ENCODE measurements around the gene CIC.
A peak's percentile ranks its signal among the peaks of the same experiment; 100 is the strongest.
"Not testable (repeated sequence)": the region's sequence is repeated elsewhere in the genome, so short reads cannot be mapped to it uniquely, and the experiment has no call there.

The CIC gene

GRCh38 chr19:42266928-42267603 is 2.0 kb upstream of the CIC start:
- peak overlapping the region in 1 of 2 donors; percentile 72 for H3K4me3 ChIP-seq (ENCODE audit: low read depth in 1 of 2, low read length in 2 of 2)
- H3K27ac ChIP-seq (ENCODE audit: low read length); H3K9me3 ChIP-seq (ENCODE audit: control insufficient read depth in 1 of 2, low read length in 2 of 2); H3K27me3 ChIP-seq (ENCODE audit: low read depth, low read length): not testable (repeated sequence)
- peaks cover 10 to 27% of the 10 kb centered on the region in 2 donors for H3K4me1 ChIP-seq (ENCODE audit: control insufficient read depth in 1 of 2, insufficient read depth in 2 of 2, low read length in 2 of 2)
- peaks cover 0 to 20% of the 10 kb centered on the region in 2 donors for H3K36me3 ChIP-seq (ENCODE audit: control insufficient read depth in 1 of 2, insufficient read depth in 2 of 2, low read length in 2 of 2)

GRCh38 chr19:42267644-42268141 is 1.4 kb upstream of the CIC start:
- peak overlapping the region; percentile 72 to 75 for H3K4me3 ChIP-seq (ENCODE audit: low read depth in 1 of 2, low read length in 2 of 2)
- no peaks in the 10 kb centered on the region for H3K9me3 ChIP-seq (ENCODE audit: control insufficient read depth in 1 of 2, low read length in 2 of 2)
- H3K4me1 ChIP-seq (ENCODE audit: control insufficient read depth in 1 of 2, insufficient read depth in 2 of 2, low read length in 2 of 2): peaks cover 10 to 29% of the 10 kb centered on the region in 2 donors
- H3K36me3 ChIP-seq (ENCODE audit: control insufficient read depth in 1 of 2, insufficient read depth in 2 of 2, low read length in 2 of 2): peaks cover 0 to 26% of the 10 kb centered on the region in 2 donors
- no peaks in the 10 kb centered on the region for H3K27me3 ChIP-seq (ENCODE audit: low read depth, low read length)
- H3K27ac ChIP-seq (ENCODE audit: low read length): peak overlapping the region; percentile 94

- H3K9me3 ChIP-seq (ENCODE audit: control insufficient read depth in 1 of 2, low read length in 2 of 2): no peaks in the 10 kb centered on the region
- peak overlapping the region; percentile 94 for H3K27ac ChIP-seq (ENCODE audit: low read length)
- H3K36me3 ChIP-seq (ENCODE audit: control insufficient read depth in 1 of 2, insufficient read depth in 2 of 2, low read length in 2 of 2): peaks cover 0 to 31% of the 10 kb centered on the region in 2 donors
- no peaks in the 10 kb centered on the region for H3K27me3 ChIP-seq (ENCODE audit: low read depth, low read length)
- H3K4me1 ChIP-seq (ENCODE audit: control insufficient read depth in 1 of 2, insufficient read depth in 2 of 2, low read length in 2 of 2): peaks cover 10 to 29% of the 10 kb centered on the region in 2 donors
- H3K4me3 ChIP-seq (ENCODE audit: low read depth in 1 of 2, low read length in 2 of 2): peak overlapping the region; percentile 72 to 75
Measured at GRCh38 chr19:42268142-42268703, 829 bp upstream of the CIC start.

GRCh38 chr19:42269478-42270345 is 660 bp downstream of the CIC start:
- H3K9me3 ChIP-seq (ENCODE audit: control insufficient read depth in 1 of 2, low read length in 2 of 2): no peaks in the 10 kb centered on the region
- peaks cover 10 to 35% of the 10 kb centered on the region in 2 donors for H3K4me1 ChIP-seq (ENCODE audit: control insufficient read depth in 1 of 2, insufficient read depth in 2 of 2, low read length in 2 of 2)
- H3K27ac ChIP-seq (ENCODE audit: low read length): peak overlapping the region; percentile 98
- peaks cover 0 to 46% of the 10 kb centered on the region in 2 donors for H3K36me3 ChIP-seq (ENCODE audit: control insufficient read depth in 1 of 2, insufficient read depth in 2 of 2, low read length in 2 of 2)
- H3K4me3 ChIP-seq (ENCODE audit: low read depth in 1 of 2, low read length in 2 of 2): peak overlapping the region; percentile 73 to 81
- no peaks in the 10 kb centered on the region for H3K27me3 ChIP-seq (ENCODE audit: low read depth, low read length)

- Histone ChIP-seq H3K27me3 (ENCODE audit: low read depth, low read length) (no peaks in the 10 kb centered on the region), H3K4me1 (ENCODE audit: control insufficient read depth in 1 of 2, insufficient read depth in 2 of 2, low read length in 2 of 2) (peaks cover 10 to 38% of the 10 kb centered on the region in 2 donors), H3K9me3 (ENCODE audit: control insufficient read depth in 1 of 2, low read length in 2 of 2) (no peaks in the 10 kb centered on the region), H3K36me3 (ENCODE audit: control insufficient read depth in 1 of 2, insufficient read depth in 2 of 2, low read length in 2 of 2) (peaks cover 6 to 46% of the 10 kb centered on the region in 2 donors), H3K27ac (ENCODE audit: low read length) (peak overlapping the region; percentile 98), H3K4me3 (ENCODE audit: low read depth in 1 of 2, low read length in 2 of 2) (peak overlapping the region; percentile 73 to 81)
Measured at GRCh38 chr19:42270346-42271044, 1.4 kb downstream of the CIC start.

- peak overlapping the region; percentile 73 to 81 for H3K4me3 ChIP-seq (ENCODE audit: low read depth in 1 of 2, low read length in 2 of 2)
- H3K4me1 ChIP-seq (ENCODE audit: control insufficient read depth in 1 of 2, insufficient read depth in 2 of 2, low read length in 2 of 2): peaks cover 10 to 42% of the 10 kb centered on the region in 2 donors
- peaks cover 6 to 46% of the 10 kb centered on the region in 2 donors for H3K36me3 ChIP-seq (ENCODE audit: control insufficient read depth in 1 of 2, insufficient read depth in 2 of 2, low read length in 2 of 2)
- H3K27ac ChIP-seq (ENCODE audit: low read length): peak overlapping the region; percentile 98
- no peaks in the 10 kb centered on the region for H3K9me3 ChIP-seq (ENCODE audit: control insufficient read depth in 1 of 2, low read length in 2 of 2)
- no peaks in the 10 kb centered on the region for H3K27me3 ChIP-seq (ENCODE audit: low read depth, low read length)
Measured at GRCh38 chr19:42271045-42271419, 2.0 kb downstream of the CIC start.

- peaks cover 6 to 46% of the 10 kb centered on the region in 2 donors for H3K36me3 ChIP-seq (ENCODE audit: control insufficient read depth in 1 of 2, insufficient read depth in 2 of 2, low read length in 2 of 2)
- H3K4me1 ChIP-seq (ENCODE audit: control insufficient read depth in 1 of 2, insufficient read depth in 2 of 2, low read length in 2 of 2): peaks cover 10 to 51% of the 10 kb centered on the region in 2 donors
- H3K4me3 ChIP-seq (ENCODE audit: low read depth in 1 of 2, low read length in 2 of 2): no peak overlapping the region
- no peaks in the 10 kb centered on the region for H3K9me3 ChIP-seq (ENCODE audit: control insufficient read depth in 1 of 2, low read length in 2 of 2)
- no peaks in the 10 kb centered on the region for H3K27me3 ChIP-seq (ENCODE audit: low read depth, low read length)
- no peak overlapping the region for H3K27ac ChIP-seq (ENCODE audit: low read length)
Measured at GRCh38 chr19:42271861-42272534, 2.9 kb downstream of the CIC start.

GRCh38 chr19:42272535-42272897 is 3.5 kb downstream of the CIC start:
- Histone ChIP-seq H3K36me3 (ENCODE audit: control insufficient read depth in 1 of 2, insufficient read depth in 2 of 2, low read length in 2 of 2) (peaks cover 6 to 46% of the 10 kb centered on the region in 2 donors), H3K4me3 (ENCODE audit: low read depth in 1 of 2, low read length in 2 of 2) (no peak overlapping the region), H3K27me3 (ENCODE audit: low read depth, low read length) (no peaks in the 10 kb centered on the region), H3K27ac (ENCODE audit: low read length) (no peak overlapping the region), H3K9me3 (ENCODE audit: control insufficient read depth in 1 of 2, low read length in 2 of 2) (no peaks in the 10 kb centered on the region), H3K4me1 (ENCODE audit: control insufficient read depth in 1 of 2, insufficient read depth in 2 of 2, low read length in 2 of 2) (peaks cover 14 to 51% of the 10 kb centered on the region in 2 donors)

- Histone ChIP-seq H3K27ac (ENCODE audit: low read length) (no peak overlapping the region), H3K4me3 (ENCODE audit: low read depth in 1 of 2, low read length in 2 of 2) (no peak overlapping the region), H3K9me3 (ENCODE audit: control insufficient read depth in 1 of 2, low read length in 2 of 2) (no peaks in the 10 kb centered on the region), H3K27me3 (ENCODE audit: low read depth, low read length) (no peaks in the 10 kb centered on the region), H3K4me1 (ENCODE audit: control insufficient read depth in 1 of 2, insufficient read depth in 2 of 2, low read length in 2 of 2) (peaks cover 19 to 53% of the 10 kb centered on the region in 2 donors), H3K36me3 (ENCODE audit: control insufficient read depth in 1 of 2, insufficient read depth in 2 of 2, low read length in 2 of 2) (peaks cover 6 to 46% of the 10 kb centered on the region in 2 donors)
Measured at GRCh38 chr19:42272989-42273406, 3.9 kb downstream of the CIC start.

GRCh38 chr19:42273407-42274064 is 4.5 kb downstream of the CIC start:
- peaks cover 24 to 58% of the 10 kb centered on the region in 2 donors for H3K4me1 ChIP-seq (ENCODE audit: control insufficient read depth in 1 of 2, insufficient read depth in 2 of 2, low read length in 2 of 2)

More at GRCh38 chr19:42273407-42274064, 4.5 kb downstream of the CIC start:
- Histone ChIP-seq H3K36me3 (ENCODE audit: control insufficient read depth in 1 of 2, insufficient read depth in 2 of 2, low read length in 2 of 2) (peaks cover 6 to 44% of the 10 kb centered on the region in 2 donors), H3K4me3 (ENCODE audit: low read depth in 1 of 2, low read length in 2 of 2) (no peak overlapping the region), H3K9me3 (ENCODE audit: control insufficient read depth in 1 of 2, low read length in 2 of 2) (no peaks in the 10 kb centered on the region), H3K27ac (ENCODE audit: low read length) (no peak overlapping the region), H3K27me3 (ENCODE audit: low read depth, low read length) (no peaks in the 10 kb centered on the region)

Measured in muscle layer of duodenum (tissue), 2 donors.